ENCODE data around the gene RDH14. TPM values are rescaled to one million over a fixed set of nuclear protein-coding genes. Genes with fewer than 3 reads are reported as not detected.

Gene RDH14
- total RNA-seq, 1 experiment from 2014 or later = 22.4 TPM

- TF ChIP-seq ARID4B (CRISPR knock-in tag; IDR thresholded peaks at IDR 0.05; ENCODE audit: borderline replicate concordance) (no peak), ATF6 (CRISPR knock-in tag; IDR thresholded peaks at IDR 0.05) (no peak), NFYB (CRISPR knock-in tag; conservative IDR thresholded peaks at IDR 0.05; ENCODE audit: low read depth) (no peak), TCF7 (CRISPR knock-in tag; IDR thresholded peaks at IDR 0.05; ENCODE audit: low read depth) (no peak), SMAD3 (CRISPR knock-in tag; IDR thresholded peaks at IDR 0.05; ENCODE audit: borderline replicate concordance) (no peak), ZNF423 (CRISPR knock-in tag; IDR thresholded peaks at IDR 0.05) (no peak)
- TF ChIP-seq, protein P1, sequence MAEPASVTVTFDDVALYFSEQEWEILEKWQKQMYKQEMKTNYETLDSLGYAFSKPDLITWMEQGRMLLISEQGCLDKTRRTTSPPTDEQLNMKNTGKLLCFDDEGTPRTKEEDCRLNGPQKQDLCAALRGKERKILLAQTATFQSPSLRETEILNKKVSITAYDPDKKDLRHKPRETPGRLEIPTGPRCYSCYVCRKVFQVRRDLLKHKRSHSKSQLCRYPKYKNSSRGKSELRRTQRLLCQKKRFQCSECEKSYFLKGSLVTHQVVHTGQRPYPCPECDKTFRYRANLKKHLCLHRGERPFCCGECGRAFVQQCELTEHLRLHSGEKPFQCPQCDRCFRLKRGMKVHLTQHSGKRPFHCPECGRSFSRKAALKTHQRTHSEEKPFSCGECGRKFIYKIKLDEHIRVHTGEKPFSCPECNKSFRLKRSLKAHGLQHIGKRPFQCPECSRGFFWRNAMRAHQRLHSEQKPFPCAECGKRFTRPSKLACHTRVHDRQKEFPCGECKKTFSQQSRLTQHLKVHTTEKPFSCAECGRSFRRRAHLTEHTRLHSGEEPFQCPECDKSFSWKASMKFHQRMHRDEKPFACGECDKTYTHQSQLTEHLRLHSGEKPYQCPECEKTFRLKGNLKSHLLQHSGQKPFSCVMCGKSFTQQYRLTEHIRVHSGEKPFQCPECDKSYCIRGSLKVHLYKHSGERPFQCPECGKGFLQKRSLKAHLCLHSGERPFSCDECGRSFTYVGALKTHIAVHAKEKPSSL (CRISPR knock-in tag; conservative IDR thresholded peaks at IDR 0.05) = no peak
- TF ChIP-seq, protein P2, sequence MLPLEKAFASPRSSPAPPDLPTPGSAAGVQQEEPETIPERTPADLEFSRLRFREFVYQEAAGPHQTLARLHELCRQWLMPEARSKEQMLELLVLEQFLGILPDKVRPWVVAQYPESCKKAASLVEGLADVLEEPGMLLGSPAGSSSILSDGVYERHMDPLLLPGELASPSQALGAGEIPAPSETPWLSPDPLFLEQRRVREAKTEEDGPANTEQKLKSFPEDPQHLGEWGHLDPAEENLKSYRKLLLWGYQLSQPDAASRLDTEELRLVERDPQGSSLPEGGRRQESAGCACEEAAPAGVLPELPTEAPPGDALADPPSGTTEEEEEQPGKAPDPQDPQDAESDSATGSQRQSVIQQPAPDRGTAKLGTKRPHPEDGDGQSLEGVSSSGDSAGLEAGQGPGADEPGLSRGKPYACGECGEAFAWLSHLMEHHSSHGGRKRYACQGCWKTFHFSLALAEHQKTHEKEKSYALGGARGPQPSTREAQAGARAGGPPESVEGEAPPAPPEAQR (CRISPR knock-in tag; IDR thresholded peaks at IDR 0.05) = no peak
Observed at GRCh38 chr2:18604531-18604885, 44.1 kb upstream of the RDH14 start (continued).

DNA sequence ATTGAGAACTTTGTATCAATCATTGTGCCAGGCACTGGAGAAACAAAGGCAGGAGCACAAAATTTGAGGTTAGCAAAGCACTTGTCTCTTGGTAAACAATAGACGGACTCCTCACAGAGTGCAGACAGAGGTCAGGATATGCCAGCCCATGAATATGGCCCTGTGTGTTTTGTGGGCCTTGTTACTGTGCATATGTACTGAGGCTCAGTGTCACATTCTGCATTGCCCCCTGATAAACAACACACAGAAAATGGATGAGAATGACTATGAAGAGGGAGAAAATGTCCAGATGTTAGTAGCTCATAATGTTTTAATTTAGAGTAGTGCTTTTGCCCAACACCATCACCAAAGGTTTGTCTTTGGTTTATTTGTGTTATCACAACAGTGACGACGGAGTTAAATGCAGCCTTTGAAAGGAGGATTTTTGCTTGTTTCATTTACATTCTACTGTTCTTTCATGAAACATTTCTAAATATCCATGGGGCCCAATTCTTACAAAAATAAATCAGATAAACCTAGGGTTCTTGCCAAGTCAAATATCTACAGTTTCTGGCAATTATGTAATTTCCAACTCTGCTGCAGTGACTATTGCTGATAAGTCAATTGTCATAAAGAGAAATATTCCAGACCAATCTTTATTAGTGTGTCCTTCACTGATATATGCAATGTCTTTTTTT is 43.5 kb upstream of the RDH14 start:
- ChIA-PET CTCF (no interaction called here), POLR2A (no interaction called here)
- Mint-ChIP-seq H3K36me3 (no peaks in the 10 kb centered on the region), H3K27me3 (ENCODE audit: low read depth) (no peaks in the 10 kb centered on the region), H3K9me3 (no peaks in the 10 kb centered on the region), H3K27ac (no peak overlapping the region), H3K4me3 (no peak overlapping the region), H3K4me1 (no peaks in the 10 kb centered on the region)
- ATAC-seq (no peak), DNase-seq (ENCODE audit: low spot score) (no peak)
- TF ChIP-seq NFYB (CRISPR knock-in tag; conservative IDR thresholded peaks at IDR 0.05; ENCODE audit: low read depth) = no peak
- no peak for TF ChIP-seq ZNF671 (CRISPR knock-in tag; IDR thresholded peaks at IDR 0.05)
- no peak for TF ChIP-seq HMGA2 (CRISPR knock-in tag; IDR thresholded peaks at IDR 0.05)
- no peak for TF ChIP-seq RORB (CRISPR knock-in tag; IDR thresholded peaks at IDR 0.05)
- TF ChIP-seq ATF3 (CRISPR knock-in tag; conservative IDR thresholded peaks at IDR 0.05) = no peak
- TF ChIP-seq, protein P1 (CRISPR knock-in tag; conservative IDR thresholded peaks at IDR 0.05) = no peak
- no peak for TF ChIP-seq NFATC4 (CRISPR knock-in tag; IDR thresholded peaks at IDR 0.05)
- TF ChIP-seq, protein P3, sequence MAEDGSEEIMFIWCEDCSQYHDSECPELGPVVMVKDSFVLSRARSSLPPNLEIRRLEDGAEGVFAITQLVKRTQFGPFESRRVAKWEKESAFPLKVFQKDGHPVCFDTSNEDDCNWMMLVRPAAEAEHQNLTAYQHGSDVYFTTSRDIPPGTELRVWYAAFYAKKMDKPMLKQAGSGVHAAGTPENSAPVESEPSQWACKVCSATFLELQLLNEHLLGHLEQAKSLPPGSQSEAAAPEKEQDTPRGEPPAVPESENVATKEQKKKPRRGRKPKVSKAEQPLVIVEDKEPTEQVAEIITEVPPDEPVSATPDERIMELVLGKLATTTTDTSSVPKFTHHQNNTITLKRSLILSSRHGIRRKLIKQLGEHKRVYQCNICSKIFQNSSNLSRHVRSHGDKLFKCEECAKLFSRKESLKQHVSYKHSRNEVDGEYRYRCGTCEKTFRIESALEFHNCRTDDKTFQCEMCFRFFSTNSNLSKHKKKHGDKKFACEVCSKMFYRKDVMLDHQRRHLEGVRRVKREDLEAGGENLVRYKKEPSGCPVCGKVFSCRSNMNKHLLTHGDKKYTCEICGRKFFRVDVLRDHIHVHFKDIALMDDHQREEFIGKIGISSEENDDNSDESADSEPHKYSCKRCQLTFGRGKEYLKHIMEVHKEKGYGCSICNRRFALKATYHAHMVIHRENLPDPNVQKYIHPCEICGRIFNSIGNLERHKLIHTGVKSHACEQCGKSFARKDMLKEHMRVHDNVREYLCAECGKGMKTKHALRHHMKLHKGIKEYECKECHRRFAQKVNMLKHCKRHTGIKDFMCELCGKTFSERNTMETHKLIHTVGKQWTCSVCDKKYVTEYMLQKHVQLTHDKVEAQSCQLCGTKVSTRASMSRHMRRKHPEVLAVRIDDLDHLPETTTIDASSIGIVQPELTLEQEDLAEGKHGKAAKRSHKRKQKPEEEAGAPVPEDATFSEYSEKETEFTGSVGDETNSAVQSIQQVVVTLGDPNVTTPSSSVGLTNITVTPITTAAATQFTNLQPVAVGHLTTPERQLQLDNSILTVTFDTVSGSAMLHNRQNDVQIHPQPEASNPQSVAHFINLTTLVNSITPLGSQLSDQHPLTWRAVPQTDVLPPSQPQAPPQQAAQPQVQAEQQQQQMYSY (CRISPR knock-in tag; IDR thresholded peaks at IDR 0.05) = no peak
- no peak for TF ChIP-seq ZNF281 (CRISPR knock-in tag; IDR thresholded peaks at IDR 0.05)
- no peak for TF ChIP-seq JUN (CRISPR knock-in tag; IDR thresholded peaks at IDR 0.05)

Measured in WTC11 (cell line).